ENCODE results near the gene TBRG4.

Gene TBRG4

DNA sequence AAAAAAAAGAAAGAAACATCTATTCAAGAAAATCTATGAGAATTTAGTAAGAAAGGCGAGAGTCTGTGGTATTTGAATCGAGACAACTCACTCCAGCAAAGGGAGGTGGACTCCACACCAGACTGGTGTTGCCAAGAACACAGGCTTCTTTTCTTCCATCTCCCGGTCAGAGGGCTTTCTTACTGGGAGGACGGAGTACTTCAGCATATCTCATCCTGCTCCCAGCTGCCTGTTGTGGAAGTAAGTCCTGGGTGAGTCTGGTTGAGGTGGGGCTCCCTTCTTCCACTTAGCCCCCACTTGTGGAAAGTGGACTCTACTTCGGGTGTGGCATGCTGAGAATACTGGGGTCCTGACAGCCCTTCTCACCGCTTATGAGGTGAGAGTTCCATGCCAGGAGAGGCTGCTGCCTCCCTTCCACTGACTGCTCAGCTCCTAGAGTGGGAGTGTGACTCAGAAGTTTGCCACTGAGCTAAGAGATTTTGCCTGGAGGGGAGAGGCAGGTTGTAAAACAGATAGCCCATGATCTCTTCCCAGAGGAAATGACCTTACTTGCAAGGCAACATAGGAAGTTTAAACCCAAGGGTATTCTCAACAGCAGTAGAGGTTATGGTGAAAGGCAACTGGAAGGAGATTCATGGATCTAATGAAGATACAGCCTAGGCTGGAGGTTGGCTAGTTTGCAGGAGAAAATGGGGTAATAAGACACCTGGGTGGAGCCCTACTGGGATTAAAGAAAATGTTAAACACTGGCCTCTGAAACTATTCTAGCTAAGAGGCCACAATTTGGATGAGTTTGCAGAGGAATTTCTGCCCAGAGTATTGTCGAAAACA is 19.2 kb downstream of the TBRG4 start:
- TF ChIP-seq, protein P1, sequence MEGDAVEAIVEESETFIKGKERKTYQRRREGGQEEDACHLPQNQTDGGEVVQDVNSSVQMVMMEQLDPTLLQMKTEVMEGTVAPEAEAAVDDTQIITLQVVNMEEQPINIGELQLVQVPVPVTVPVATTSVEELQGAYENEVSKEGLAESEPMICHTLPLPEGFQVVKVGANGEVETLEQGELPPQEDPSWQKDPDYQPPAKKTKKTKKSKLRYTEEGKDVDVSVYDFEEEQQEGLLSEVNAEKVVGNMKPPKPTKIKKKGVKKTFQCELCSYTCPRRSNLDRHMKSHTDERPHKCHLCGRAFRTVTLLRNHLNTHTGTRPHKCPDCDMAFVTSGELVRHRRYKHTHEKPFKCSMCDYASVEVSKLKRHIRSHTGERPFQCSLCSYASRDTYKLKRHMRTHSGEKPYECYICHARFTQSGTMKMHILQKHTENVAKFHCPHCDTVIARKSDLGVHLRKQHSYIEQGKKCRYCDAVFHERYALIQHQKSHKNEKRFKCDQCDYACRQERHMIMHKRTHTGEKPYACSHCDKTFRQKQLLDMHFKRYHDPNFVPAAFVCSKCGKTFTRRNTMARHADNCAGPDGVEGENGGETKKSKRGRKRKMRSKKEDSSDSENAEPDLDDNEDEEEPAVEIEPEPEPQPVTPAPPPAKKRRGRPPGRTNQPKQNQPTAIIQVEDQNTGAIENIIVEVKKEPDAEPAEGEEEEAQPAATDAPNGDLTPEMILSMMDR (IDR thresholded peaks at IDR 0.05; ENCODE audit: low read depth, low read length) = no peak
- H3K4me3 ChIP-seq (replicated peaks in 1 of 2; ENCODE audit: low read depth in 2 of 2, low read length in 2 of 2) = no peak overlapping the region

DNA sequence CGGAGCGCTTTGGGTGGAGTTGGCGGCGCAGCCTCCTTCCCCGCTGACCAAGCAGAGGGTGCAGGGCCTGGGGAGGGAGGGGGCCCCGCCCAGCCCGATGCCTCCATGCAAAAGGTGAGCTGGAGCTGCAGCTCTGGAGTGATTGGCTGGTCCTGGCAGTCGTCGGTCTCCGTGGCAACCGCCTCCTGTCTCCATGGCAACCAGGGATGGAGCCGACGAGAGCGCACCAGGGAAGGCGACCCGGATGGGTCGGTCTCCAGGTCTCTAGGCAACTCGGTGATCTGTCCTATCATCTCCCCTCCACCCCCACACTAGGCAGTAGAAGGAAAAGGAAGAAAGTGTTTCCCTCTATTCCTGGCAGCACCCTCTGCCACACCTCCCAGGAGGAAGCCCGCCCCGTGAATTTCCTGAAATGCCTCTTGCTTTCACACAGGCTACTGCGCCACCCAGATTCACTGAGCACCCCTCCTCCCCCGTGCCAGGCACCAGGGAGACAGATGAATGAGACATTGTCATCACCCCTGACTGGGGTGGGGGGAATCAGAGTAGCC is 22.1 kb downstream of the TBRG4 start:
- DNase-seq (ENCODE audit: low read depth in 2 of 2) = peak; percentile 45 to 54
- H3K4me3 ChIP-seq (replicated peaks in 1 of 2; ENCODE audit: low read depth in 2 of 2, low read length in 2 of 2) = peak overlapping the region; percentile 51 to 61
- TF ChIP-seq, protein P1 (IDR thresholded peaks at IDR 0.05; ENCODE audit: low read depth, low read length) = no peak

More for the DNA sequence above, 19.2 kb downstream of the TBRG4 start:
- DNase-seq (ENCODE audit: low read depth in 2 of 2) = no peak

DNA sequence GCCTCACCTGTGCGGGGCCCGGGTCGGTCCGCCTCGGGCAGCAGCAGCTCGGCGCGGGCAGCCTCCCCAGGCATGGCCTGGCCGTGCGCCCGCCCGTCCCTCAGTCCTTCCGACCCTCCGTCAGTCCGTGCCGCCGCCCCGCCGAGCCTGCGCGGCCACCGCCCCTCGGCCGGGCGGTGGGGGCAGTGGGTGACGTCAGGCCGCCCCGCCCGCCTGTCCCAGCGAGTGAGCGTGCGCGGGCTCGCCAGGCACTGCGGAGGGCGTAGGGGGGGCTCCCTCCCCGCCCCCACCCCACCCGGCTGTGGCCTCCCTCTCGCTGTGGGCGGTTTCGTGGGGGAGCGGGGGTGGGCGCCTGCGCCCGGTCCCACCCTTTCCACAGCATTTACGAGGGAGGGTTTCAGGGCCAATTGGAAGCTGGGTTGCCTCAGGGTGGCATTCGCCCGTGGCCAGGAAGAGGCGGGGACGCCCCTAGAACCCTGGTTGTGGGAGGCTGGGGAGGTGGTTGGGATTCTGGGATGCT is 22.6 kb downstream of the TBRG4 start, which contains the start of gene NACAD:
Gene NACAD, minus strand, starts transcription at position 149 of the 520 bp plus-strand sequence. Its CDS starts 75 bp downstream, at position 74.
- TF ChIP-seq, protein P1 (IDR thresholded peaks at IDR 0.05; ENCODE audit: low read depth, low read length) = no peak
- peak within 1 kb of the TSS; percentile 51 to 61 for H3K4me3 ChIP-seq (replicated peaks in 1 of 2; ENCODE audit: low read depth in 2 of 2, low read length in 2 of 2)
- DNase-seq (ENCODE audit: low read depth in 2 of 2) = peak in 1 of 2 donors; percentile 40

DNA sequence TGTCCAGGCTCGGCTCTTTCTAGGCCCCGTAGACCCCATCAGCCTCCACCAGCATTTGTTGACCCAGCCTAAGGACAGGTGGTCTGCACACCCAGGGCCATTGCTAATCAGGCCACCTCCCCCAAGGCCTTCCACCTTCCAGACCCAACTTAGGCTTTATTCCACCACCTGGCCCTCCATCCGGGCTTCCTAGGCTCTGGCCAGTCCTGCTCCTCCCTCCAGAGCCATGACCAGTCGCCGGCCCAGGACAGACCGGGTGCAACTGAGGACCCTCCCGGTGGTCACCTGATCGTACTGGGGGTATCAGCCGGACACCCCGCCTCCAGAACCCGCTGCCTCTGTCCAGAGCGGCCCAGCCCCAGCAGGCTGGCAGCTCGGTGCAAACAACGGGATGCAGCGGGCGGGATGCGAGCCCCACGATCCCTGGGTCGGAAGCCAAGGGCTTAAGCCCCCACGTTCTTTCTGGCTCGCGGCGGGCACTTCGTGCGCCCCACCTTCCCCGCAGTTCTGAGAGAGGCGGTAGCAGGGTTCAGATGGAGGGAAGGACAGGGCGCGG is 23.3 kb downstream of the TBRG4 start:
- TF ChIP-seq, protein P1 (IDR thresholded peaks at IDR 0.05; ENCODE audit: low read depth, low read length) = no peak
- DNase-seq (ENCODE audit: low read depth in 2 of 2) = no peak
- H3K4me3 ChIP-seq (replicated peaks in 1 of 2; ENCODE audit: low read depth in 2 of 2, low read length in 2 of 2) = peak overlapping the region; percentile 24 to 32

DNA sequence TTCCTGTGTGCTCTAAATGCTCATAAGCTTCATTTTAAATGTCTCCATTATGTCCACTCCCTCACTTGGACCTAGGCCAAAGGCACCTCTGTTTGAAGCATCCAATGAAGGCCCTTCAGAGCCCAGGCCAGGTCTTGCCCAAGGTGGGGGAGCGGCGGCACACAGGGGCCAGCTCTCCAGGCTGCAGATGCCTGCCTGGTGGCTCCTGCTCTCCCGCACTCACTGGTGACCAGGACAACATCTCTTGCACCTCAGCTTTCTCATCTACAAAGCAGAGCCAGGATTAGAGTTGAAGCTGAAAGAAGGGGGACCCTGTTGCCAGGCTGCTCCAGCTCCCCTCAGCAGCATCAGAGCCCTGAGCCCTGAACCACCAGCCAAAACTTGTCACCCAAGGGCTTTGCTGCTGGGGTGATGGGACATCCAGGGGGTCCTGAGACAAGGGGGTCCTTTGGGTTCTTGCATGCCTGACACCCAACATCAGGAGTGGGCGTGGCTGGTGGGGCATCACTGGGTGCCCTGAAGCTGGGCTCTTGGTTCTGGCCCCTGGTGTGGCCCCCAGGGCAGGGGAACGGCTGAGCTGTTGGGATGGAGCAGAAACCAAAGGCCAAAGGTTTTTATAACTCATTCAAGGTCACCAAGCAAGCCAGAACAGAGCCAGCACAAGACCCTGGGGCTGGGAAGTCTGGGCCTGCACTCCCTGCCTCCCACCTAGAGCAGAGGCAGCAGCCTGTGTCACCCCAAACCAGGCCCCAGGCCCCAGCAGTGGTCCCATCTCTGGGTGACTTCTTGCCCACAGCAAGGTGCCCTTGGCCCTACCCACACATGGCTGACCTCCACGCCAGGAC is 24.0 kb downstream of the TBRG4 start:
- TF ChIP-seq, protein P1 (IDR thresholded peaks at IDR 0.05; ENCODE audit: low read depth, low read length) = no peak
- DNase-seq (ENCODE audit: low read depth in 2 of 2) = no peak
- no peak overlapping the region for H3K4me3 ChIP-seq (replicated peaks in 1 of 2; ENCODE audit: low read depth in 2 of 2, low read length in 2 of 2)
